ENCODE data around the gene CKLF. TPM values are rescaled to one million over a fixed set of nuclear protein-coding genes. Genes with fewer than 3 reads are reported as not detected.

CKLF gene
- total RNA-seq, 1 donor from 2014 or later, result 38.0 TPM

DNA sequence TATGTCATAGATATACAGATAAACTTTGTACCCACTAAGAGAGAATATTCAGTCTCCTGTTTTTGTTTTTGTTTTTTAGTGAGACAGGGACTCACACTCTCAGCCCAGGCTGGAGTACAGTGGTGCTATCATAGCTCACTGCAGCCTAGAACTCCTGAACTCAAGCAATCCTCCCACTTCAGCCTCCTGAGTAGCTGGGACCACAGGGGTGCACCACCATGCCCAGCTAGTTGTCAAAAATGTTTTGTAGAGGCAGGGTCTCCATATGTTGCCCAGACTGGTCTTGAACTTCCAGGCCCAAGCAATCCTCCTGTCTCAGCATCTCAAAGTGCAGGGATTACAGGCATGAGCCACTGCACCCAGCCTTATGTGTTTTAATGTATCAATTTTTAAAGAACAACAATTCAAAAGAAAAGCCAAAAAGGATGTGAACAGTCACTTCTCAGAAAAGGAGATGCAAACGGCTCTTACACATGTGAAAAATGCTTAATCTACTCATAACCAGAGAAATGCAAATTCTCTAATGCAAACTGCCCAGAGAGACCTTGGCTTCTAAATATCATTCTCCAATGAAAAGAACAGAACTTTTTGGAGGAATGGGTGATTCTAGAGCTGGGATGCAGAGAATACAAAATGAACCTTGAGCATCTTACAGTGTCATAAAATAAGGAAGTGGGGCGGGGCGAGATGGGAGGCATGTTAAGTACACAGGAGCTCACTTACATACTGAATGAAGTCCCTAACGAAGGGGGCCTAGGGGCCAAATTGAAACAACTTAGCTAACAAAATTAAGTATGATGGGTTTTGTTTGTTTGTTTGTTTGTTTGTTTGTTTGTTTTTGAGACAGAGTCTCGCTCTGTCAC lies 44.8 kb downstream of the CKLF start:
- Mint-ChIP-seq H3K4me1 (ENCODE audit: unreplicated experiment) (peaks cover 6% of the 10 kb centered on the region), H3K4me3 (ENCODE audit: unreplicated experiment) (no peak overlapping the region), H3K27ac (ENCODE audit: unreplicated experiment) (no peak overlapping the region), H3K9me3 (ENCODE audit: unreplicated experiment) (no peaks in the 10 kb centered on the region), H3K36me3 (ENCODE audit: low read depth, unreplicated experiment) (peaks cover 6% of the 10 kb centered on the region), H3K27me3 (ENCODE audit: unreplicated experiment) (peaks cover 5% of the 10 kb centered on the region)
- TF ChIP-seq, protein P1, sequence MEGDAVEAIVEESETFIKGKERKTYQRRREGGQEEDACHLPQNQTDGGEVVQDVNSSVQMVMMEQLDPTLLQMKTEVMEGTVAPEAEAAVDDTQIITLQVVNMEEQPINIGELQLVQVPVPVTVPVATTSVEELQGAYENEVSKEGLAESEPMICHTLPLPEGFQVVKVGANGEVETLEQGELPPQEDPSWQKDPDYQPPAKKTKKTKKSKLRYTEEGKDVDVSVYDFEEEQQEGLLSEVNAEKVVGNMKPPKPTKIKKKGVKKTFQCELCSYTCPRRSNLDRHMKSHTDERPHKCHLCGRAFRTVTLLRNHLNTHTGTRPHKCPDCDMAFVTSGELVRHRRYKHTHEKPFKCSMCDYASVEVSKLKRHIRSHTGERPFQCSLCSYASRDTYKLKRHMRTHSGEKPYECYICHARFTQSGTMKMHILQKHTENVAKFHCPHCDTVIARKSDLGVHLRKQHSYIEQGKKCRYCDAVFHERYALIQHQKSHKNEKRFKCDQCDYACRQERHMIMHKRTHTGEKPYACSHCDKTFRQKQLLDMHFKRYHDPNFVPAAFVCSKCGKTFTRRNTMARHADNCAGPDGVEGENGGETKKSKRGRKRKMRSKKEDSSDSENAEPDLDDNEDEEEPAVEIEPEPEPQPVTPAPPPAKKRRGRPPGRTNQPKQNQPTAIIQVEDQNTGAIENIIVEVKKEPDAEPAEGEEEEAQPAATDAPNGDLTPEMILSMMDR (IDR thresholded peaks at IDR 0.05; ENCODE audit: unreplicated experiment), result no peak
- DNase-seq (ENCODE audit: low spot score), result no peak

DNA sequence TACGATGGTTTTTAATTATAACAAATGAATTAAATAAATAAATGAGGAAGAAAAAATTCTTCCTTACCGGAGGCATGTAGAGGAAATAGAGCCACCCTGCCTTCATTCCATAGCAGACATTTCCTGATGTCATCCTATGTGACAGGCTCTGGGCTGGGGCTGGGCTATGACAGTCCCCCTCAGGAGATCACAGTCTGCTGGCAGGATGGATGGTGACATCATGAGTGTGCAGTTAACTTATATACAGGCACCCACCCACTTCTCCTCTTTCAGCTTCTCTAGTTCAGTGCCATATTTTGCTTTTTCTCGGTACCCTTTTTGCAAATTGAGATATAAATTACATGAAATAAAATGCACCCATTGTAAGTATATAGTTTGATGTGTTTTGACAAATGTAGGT lies 45.7 kb downstream of the CKLF start:
- DNase-seq (ENCODE audit: low spot score), result no peak
- Mint-ChIP-seq H3K9me3 (ENCODE audit: unreplicated experiment) (no peaks in the 10 kb centered on the region), H3K27ac (ENCODE audit: unreplicated experiment) (no peak overlapping the region), H3K4me3 (ENCODE audit: unreplicated experiment) (no peak overlapping the region), H3K36me3 (ENCODE audit: low read depth, unreplicated experiment) (peaks cover 6% of the 10 kb centered on the region), H3K4me1 (ENCODE audit: unreplicated experiment) (peaks cover 6% of the 10 kb centered on the region), H3K27me3 (ENCODE audit: unreplicated experiment) (peaks cover 5% of the 10 kb centered on the region)
- TF ChIP-seq, protein P1 (IDR thresholded peaks at IDR 0.05; ENCODE audit: unreplicated experiment), result no peak

DNA sequence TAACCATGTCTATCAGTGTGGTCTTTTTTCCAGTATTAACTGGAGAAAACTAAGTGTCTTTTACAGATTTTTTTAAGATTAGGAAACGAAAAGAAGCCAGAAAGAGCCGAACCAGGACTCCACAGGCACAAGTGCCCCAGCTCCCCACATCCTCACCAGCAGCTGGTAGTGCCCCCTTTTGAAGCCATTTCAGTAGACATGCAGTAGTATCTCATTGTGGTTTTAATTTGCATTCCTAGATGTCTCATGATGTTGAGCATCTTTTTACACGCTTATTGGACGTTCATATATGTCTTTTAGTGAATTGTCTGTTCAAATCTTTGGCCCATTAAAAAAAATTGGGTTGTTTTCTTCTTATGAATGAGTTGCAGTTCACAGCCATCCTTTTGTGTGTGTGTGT lies 47.4 kb downstream of the CKLF start:
- TF ChIP-seq, protein P1 (IDR thresholded peaks at IDR 0.05; ENCODE audit: unreplicated experiment), result no peak
- Mint-ChIP-seq H3K36me3 (ENCODE audit: low read depth, unreplicated experiment) (peaks cover 6% of the 10 kb centered on the region), H3K27me3 (ENCODE audit: unreplicated experiment) (peaks cover 8% of the 10 kb centered on the region), H3K27ac (ENCODE audit: unreplicated experiment) (no peak overlapping the region), H3K4me3 (ENCODE audit: unreplicated experiment) (no peak overlapping the region), H3K4me1 (ENCODE audit: unreplicated experiment) (peaks cover 15% of the 10 kb centered on the region), H3K9me3 (ENCODE audit: unreplicated experiment) (no peaks in the 10 kb centered on the region)
- no peak for DNase-seq (ENCODE audit: low spot score)

DNA sequence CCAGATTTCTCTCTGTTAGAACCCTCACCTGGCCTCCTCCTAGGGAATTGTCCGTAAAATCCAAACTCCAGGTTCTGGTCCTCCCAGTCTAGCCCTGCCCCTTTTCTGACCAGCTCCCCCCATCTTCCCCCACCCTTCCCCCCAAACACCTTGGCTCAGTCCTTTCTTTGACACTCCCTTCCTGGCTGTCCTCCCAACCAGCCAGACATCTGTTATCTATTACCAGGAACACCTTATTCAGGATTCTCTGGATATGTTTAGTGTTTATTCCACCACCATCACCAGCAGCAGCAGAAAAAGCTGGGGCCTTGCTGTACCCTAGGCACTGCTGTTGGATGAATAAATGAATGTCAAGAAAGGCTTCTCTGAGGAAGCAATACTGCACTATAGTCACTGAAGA lies 48.1 kb downstream of the CKLF start:
- Mint-ChIP-seq H3K36me3 (ENCODE audit: low read depth, unreplicated experiment) (peaks cover 6% of the 10 kb centered on the region), H3K27me3 (ENCODE audit: unreplicated experiment) (peaks cover 8% of the 10 kb centered on the region), H3K27ac (ENCODE audit: unreplicated experiment) (peak overlapping the region; percentile 32), H3K4me1 (ENCODE audit: unreplicated experiment) (peaks cover 12% of the 10 kb centered on the region), H3K4me3 (ENCODE audit: unreplicated experiment) (peak overlapping the region; percentile 57), H3K9me3 (ENCODE audit: unreplicated experiment) (no peaks in the 10 kb centered on the region)
- TF ChIP-seq, protein P1 (IDR thresholded peaks at IDR 0.05; ENCODE audit: unreplicated experiment), result no peak
- no peak for DNase-seq (ENCODE audit: low spot score)

DNA sequence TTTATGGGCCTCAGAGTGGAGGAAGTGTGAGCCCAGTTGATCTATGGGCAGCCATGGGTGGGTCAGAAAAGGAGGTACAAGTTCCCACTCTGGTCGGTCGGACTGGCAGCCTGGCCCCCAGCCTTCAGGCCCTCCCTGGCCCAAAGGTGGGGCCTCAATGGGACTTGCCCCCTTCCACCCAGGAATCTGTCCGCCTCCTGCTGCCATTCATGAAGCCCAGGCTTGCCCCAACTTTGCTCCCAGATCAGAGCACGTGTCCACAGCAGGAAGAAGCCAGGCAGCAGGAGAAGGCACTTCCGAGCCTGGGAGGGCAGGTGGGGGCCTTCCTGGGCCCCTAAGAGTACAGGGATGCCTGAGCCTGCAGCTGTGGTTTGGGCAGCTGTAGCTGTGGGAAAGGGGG lies 49.1 kb downstream of the CKLF start:
- H3K9me3 Mint-ChIP-seq (ENCODE audit: unreplicated experiment), result no peaks in the 10 kb centered on the region
- H3K27me3 Mint-ChIP-seq (ENCODE audit: unreplicated experiment), result peaks cover 9% of the 10 kb centered on the region
- no peak for DNase-seq (ENCODE audit: low spot score)
- peaks cover 18% of the 10 kb centered on the region for H3K4me1 Mint-ChIP-seq (ENCODE audit: unreplicated experiment)
- TF ChIP-seq, protein P1 (IDR thresholded peaks at IDR 0.05; ENCODE audit: unreplicated experiment), result no peak
- peaks cover 6% of the 10 kb centered on the region for H3K36me3 Mint-ChIP-seq (ENCODE audit: low read depth, unreplicated experiment)
- H3K4me3 Mint-ChIP-seq (ENCODE audit: unreplicated experiment), result no peak overlapping the region
- H3K27ac Mint-ChIP-seq (ENCODE audit: unreplicated experiment), result no peak overlapping the region
